DMS 273 treated with DMSO at 0.1 percent for 48 hours (cell line): ENCODE measurements around the gene HTR7.
"Not testable (repeated sequence)": the region's sequence is repeated elsewhere in the genome, so short reads cannot be mapped to it uniquely, and the experiment has no call there.

Experiments
- DNase-seq: peaks from one replicate; lab custom pipeline; 2025; lab: John Stamatoyannopoulos, UW

The HTR7 gene

GRCh38 chr10:90857635-90858460, at the start of gene HTR7:
Gene HTR7, minus strand, starts transcription at chr10:90858039. Its CDS starts 368 bp downstream, at chr10:90857671.
- no peak for DNase-seq

DNA sequence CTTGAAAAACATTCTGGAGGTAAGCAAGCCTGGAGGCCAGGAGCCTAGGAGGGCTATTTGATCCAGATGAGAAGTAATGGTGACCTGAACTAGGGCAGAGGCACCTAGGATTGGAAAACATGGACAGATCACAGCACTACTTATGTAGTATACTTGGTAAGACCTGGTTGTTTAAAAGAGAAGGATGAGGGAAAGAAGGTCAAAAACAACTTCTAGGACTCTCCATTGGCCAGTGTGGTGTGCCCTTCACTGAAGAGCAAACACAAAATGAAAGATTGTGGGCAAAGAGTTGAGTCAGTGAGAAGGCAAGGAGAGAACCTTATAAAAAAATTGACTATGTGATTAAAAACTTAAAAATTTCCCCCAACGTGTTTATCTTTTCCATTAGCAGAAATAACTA, 48.8 kb upstream of the HTR7 start:
- DNase-seq, result no peak

GRCh38 chr10:90905925-90906324, 48.1 kb upstream of the HTR7 start:
- DNase-seq, result no peak

GRCh38 chr10:90896916-90897315, 39.1 kb upstream of the HTR7 start:
- DNase-seq, result not testable (repeated sequence)

DNA sequence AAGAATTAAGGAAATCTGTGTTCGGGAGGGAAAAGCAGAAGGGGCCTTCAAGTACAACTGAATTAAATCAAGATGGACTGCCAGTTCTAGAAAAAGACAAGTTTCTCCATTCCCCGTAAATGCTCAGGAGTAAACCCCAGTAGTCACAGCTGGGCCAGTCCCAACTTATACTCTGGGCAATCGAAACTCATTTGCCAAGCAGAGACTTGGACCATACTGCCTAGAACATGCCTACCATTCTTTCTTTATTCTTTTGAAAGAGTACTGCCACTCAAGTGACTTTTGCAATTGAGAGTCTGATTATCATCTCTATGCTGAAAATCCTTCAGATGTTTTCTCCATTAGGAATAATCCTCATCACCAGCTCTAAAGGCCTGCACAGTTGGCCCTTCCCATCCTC, 35.4 kb upstream of the HTR7 start:
- DNase-seq, result no peak

DNA sequence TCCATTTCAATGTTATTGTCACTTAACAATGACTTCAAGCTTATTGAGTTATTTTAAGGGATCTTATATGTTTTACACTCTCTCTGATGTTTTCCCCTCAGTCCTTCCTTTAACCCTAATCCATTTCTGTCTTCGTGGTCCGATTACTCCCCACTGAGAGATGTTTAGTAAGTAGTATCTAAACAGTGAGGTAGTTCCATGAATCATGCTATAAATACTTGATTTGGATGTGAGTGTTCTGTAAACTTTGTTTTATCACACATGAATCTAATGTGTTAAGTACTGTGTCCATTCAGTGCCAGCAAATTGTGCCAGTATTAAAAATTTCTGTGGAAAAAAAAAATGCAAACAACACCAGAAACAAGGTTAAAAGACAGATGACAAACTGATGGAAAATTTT, 32.5 kb upstream of the HTR7 start:
- no peak for DNase-seq

DNA sequence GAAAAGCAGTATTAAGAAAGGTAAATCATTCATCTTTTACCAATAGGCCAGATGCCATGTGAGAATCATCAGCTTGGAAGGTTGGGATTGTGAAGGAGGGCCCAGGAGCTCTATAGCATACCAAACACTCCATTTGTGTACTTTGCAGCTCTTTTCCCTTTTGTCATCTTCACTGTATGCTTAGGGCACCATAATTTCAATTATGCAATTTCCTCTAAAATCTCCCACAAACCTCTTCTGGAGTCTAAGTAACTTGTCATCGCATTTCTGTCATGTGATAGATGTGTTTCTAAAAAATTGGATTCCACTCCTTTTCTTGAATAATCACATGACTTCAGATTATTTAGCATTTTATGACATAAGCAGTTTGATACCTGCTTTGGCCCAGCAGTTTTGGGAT, 31.8 kb upstream of the HTR7 start:
- DNase-seq, result no peak

DNA sequence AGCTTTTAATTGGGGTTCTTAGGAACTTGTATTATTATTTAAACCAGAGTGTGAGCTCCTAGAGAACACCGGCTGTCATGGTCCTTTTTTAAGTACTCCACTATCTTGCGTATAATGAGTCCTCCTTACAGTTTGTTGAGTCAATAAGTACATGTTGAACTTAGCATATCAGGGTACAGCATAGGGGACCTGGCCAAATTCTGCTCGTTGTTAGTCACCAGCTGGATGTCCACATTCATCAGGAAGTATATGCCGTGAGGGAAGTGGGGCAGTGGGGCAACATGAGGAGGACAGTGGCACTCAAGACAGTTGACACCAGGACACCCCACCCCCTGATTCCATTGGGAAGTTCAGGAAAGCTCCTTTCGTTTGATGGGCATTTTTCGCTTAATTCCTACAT, 30.5 kb upstream of the HTR7 start:
- DNase-seq, result no peak

GRCh38 chr10:90887555-90887954, 29.7 kb upstream of the HTR7 start:
- no peak for DNase-seq

GRCh38 chr10:90885176-90885575, 27.3 kb upstream of the HTR7 start:
- no peak for DNase-seq

GRCh38 chr10:90884431-90884830, 26.6 kb upstream of the HTR7 start:
- no peak for DNase-seq

GRCh38 chr10:90880059-90880719, 22.4 kb upstream of the HTR7 start:
- DNase-seq, result not testable (repeated sequence)

DNA sequence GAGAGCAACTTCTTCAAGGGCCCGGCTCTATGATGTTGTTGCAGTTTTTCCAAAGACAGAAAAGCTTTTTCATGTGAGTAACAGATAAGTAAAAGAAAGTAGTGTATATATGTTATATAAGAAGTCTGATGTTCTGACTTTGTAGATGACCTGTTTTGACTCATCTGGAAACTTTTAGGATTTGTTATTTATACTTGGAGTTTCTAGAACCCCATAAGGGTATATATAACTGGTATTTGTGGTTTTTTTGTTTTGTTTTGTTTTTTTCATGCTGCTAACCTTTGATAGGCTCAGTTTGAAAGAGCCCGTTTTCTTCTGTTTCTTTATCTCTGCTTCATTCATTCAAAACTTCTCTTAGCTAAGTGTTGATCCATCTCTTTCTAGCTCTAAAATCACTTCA, 21.2 kb upstream of the HTR7 start:
- no peak for DNase-seq

DNA sequence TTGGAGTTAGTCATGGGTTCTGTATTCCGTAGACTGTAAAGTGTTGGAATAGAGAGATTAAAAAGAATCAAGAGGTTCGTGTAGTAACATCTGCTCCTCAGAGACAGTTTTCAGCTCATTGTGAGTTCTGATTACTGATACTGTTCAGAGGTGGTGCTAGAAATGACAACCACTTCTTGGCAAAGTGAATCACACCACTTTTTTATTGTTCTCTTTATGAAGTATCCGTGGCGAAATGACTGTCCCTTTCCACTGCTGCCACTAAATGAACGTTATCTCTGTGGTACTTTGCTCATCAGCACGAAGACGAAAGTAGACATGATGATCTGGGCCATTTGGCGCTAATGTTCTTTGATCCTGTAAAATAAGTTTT, 14.8 kb upstream of the HTR7 start:
- DNase-seq, result no peak

DNA sequence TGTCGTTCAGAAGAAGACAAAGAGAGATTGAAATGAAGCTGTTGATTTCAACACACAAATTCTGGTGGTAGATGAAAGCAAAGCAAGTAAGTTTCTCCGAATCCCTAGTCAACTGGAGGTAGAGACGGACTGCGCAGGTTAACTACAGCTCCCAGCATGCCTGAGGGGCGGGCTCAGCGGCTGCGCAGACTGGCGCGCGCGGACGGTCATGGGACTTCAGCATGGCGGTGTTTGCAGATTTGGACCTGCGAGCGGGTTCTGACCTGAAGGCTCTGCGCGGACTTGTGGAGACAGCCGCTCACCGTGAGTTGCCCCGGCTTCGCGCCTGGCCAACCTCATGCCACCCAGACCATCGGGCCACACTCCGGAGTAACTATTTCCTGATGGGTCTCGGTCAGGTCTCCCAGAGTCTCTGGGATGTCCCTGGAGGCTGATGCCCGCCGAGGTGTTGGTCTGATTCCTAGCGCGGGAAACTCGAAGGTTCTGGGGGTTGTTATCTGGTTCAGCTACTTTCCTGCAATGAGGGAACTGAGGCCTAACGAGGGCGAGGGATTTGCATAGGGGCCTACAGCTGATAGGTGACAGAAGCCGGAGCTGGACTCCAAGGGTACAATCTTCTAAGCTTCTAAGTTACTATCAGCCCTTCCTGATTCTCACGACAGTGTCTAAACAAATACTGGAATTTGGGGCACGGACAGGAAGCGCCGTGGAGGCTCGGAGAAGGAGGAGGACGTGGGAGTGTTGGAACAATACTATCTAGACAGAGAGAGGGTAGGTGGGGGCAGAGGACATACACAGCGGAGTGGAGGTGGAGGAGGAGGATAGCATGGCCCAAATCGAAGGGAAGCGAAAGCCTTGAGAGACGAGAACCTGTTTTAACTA, 14.2 kb upstream of the HTR7 start, which contains the start of gene RPP30:
Gene RPP30 (plus strand): TSS at position 209 of the 882 bp plus-strand sequence. CDS start 13 bp downstream, at position 222.
- DNase-seq, result peak; percentile 36

- DNase-seq, result peak; percentile 34
These were observed 13.5 kb upstream of the HTR7 start for GRCh38 chr10:90871279-90871765.

GRCh38 chr10:90866050-90866598, 8.3 kb upstream of the HTR7 start:
- no peak for DNase-seq

- no peak for DNase-seq
These were observed 7.6 kb upstream of the HTR7 start for GRCh38 chr10:90865401-90865800.

- DNase-seq, result no peak
These were observed 5.2 kb upstream of the HTR7 start for GRCh38 chr10:90862908-90863514.

GRCh38 chr10:90860790-90861189, 3.0 kb upstream of the HTR7 start:
- DNase-seq, result no peak

- DNase-seq, result no peak
These were observed 1.5 kb upstream of the HTR7 start for GRCh38 chr10:90859321-90859751.
